IMR-90 (cell line): Measurements from ENCODE around the gene NPBWR2. TPM values are rescaled to one million over a fixed set of nuclear protein-coding genes. Genes with fewer than 3 reads are reported as not detected.

Experiments used
- ATAC-seq: fragments of 200-7000 bp; cut with Tn5 transposase; 2 replicates; pipeline ENCODE4 v1.9.1; 2020; ENCODE audit warnings: low read depth, mild to moderate bottlenecking, moderate library complexity
- BruUV-seq: library from RNA; stranded (reverse); fragments of 400-500 nt; replicated peaks from 2 replicates; lab custom pipeline; 2021; lab: Mats Ljungman, UMichigan
- CTCF ChIA-PET: fragments of 300-600 bp; formaldehyde crosslinking; extraction: SDS; loops from one replicate; lab custom pipeline; 2021; ENCODE audit warnings: antibody characterized with exemption; lab: Yijun Ruan, JAX
- POLR2A ChIA-PET: fragments of 300-600 bp; sonication (Branson Sonifier 250); formaldehyde crosslinking; loops from one replicate; lab custom pipeline; 2022; ENCODE audit warnings: antibody characterized with exemption; ENCODE audit not compliant: unreplicated experiment; lab: Charles Lee
- DNase-seq: peaks from one replicate; pipeline ENCODE4 v3.0.0; 2013
- H2AFZ ChIP-seq: replicated peaks from 2 replicates; pipeline ENCODE3; 2013; ENCODE audit warnings: low read length, mild to moderate bottlenecking; ENCODE audit not compliant: poor library complexity
- H2AK5ac ChIP-seq: 2 replicates; pipeline ENCODE4 v1.6.1; 2013; ENCODE audit warnings: low read depth, low read length, inconsistent platforms
- H2AK9ac ChIP-seq: replicated peaks from 2 replicates; pipeline ENCODE3; 2013; ENCODE audit warnings: mild to moderate bottlenecking, low read depth, low read length, moderate library complexity; ENCODE audit not compliant: poor library complexity
- H2BK120ac ChIP-seq: 2 replicates; pipeline ENCODE4 v1.6.1; 2013; ENCODE audit warnings: low read depth, low read length, inconsistent platforms
- H2BK15ac ChIP-seq: 3 replicates; pipeline ENCODE4 v1.6.1; 2013; ENCODE audit warnings: low read depth, low read length, inconsistent platforms
- H2BK20ac ChIP-seq: 2 replicates; pipeline ENCODE4 v1.6.1; 2013; ENCODE audit warnings: low read depth, mild to moderate bottlenecking, inconsistent platforms, low read length, moderate library complexity
- H2BK5ac ChIP-seq: 2 replicates; pipeline ENCODE4 v1.6.1; 2013; ENCODE audit warnings: mild to moderate bottlenecking, low read depth, low read length, inconsistent platforms; ENCODE audit not compliant: poor library complexity, severe bottlenecking
- H3K14ac ChIP-seq: replicated peaks from 2 replicates; pipeline ENCODE4 v1.6.1; 2013; ENCODE audit warnings: low read depth, low read length, inconsistent platforms
- H3K18ac ChIP-seq: 2 replicates; pipeline ENCODE4 v1.6.1; 2013; ENCODE audit warnings: low read depth, low read length, control low read depth
- H3K23ac ChIP-seq: 2 replicates; pipeline ENCODE4 v1.6.1; 2013; ENCODE audit warnings: low read depth, low read length, inconsistent platforms
- H3K27ac ChIP-seq: 2 replicates; pipeline ENCODE4 v1.5.1; 2013; ENCODE audit warnings: mild to moderate bottlenecking, control low read depth, low read length; ENCODE audit not compliant: insufficient read depth
- H3K27me3 ChIP-seq: 2 replicates; pipeline ENCODE4 v1.6.1; 2013; ENCODE audit warnings: low read length; ENCODE audit not compliant: control insufficient read depth, insufficient read depth
- H3K36me3 ChIP-seq: 2 replicates; pipeline ENCODE4 v1.6.1; 2013; ENCODE audit warnings: low read length, mixed read lengths; ENCODE audit not compliant: control insufficient read depth, insufficient read depth
- H3K4ac ChIP-seq: 2 replicates; pipeline ENCODE4 v1.6.1; 2013; ENCODE audit warnings: low read depth, low read length, inconsistent platforms
- H3K4me1 ChIP-seq: 2 replicates; pipeline ENCODE4 v1.6.1; 2013; ENCODE audit warnings: low read length, mixed read lengths; ENCODE audit not compliant: control insufficient read depth, insufficient read depth
- H3K4me2 ChIP-seq: 2 replicates; pipeline ENCODE4 v1.6.1; 2013; ENCODE audit warnings: low read depth, mild to moderate bottlenecking, control low read depth, low read length, moderate library complexity
- H3K4me3 ChIP-seq: 2 replicates; pipeline ENCODE4 v1.5.1; 2013; ENCODE audit warnings: low read depth, mild to moderate bottlenecking, control low read depth, low read length, moderate library complexity; ENCODE audit not compliant: insufficient read depth
- H3K56ac ChIP-seq: 2 replicates; pipeline ENCODE4 v1.6.1; 2013; ENCODE audit warnings: low read length, inconsistent platforms; ENCODE audit not compliant: insufficient read depth; ENCODE audit errors: extremely low read depth
- H3K79me1 ChIP-seq, 2 experiments: 2 replicates each; pipeline ENCODE4 v1.6.1; 2013; ENCODE audit warnings: low read length in 2 of 2, inconsistent platforms in 1 of 2, low read depth in 1 of 2
- H3K9ac ChIP-seq: 2 replicates; pipeline ENCODE4 v1.6.1; 2013; ENCODE audit warnings: low read depth, low read length, control low read depth
- H3K9me1 ChIP-seq: 2 replicates; pipeline ENCODE4 v1.6.1; 2013; ENCODE audit warnings: low read length, inconsistent platforms; ENCODE audit not compliant: insufficient read depth
- H3K9me3 ChIP-seq: 2 replicates; pipeline ENCODE4 v1.6.1; 2013; ENCODE audit warnings: low read length; ENCODE audit not compliant: control insufficient read depth, insufficient read depth
- H4K20me1 ChIP-seq: 2 replicates; pipeline ENCODE4 v1.6.1; 2013; ENCODE audit warnings: low read length, inconsistent platforms; ENCODE audit not compliant: insufficient read depth
- H4K5ac ChIP-seq: 2 replicates; pipeline ENCODE4 v1.6.1; 2013; ENCODE audit warnings: mild to moderate bottlenecking, low read depth, low read length, control low read depth
- H4K8ac ChIP-seq, 2 experiments: 2 replicates each; pipeline ENCODE4 v1.6.1; 2013; ENCODE audit warnings: low read depth in 2 of 2, low read length in 2 of 2, control low read depth in 1 of 2, inconsistent platforms in 1 of 2
- H4K91ac ChIP-seq: 2 replicates; pipeline ENCODE4 v1.6.1; 2013; ENCODE audit warnings: low read depth, low read length, inconsistent platforms; ENCODE audit not compliant: insufficient read depth
- CHD1 ChIP-seq: IDR thresholded peaks from 2 replicates; pipeline ENCODE4 v1.6.1; 2012; ENCODE audit warnings: low read depth, low read length, improper control_type of control experiment
- CTCF ChIP-seq: conservative IDR thresholded peaks from 2 replicates; pipeline ENCODE4 v1.5.1; 2012; ENCODE audit warnings: mild to moderate bottlenecking, low read depth, low read length, improper control_type of control experiment
- FOS ChIP-seq: fragments of 150-350 bp; IDR thresholded peaks from 2 replicates; pipeline ENCODE4 v1.6.1; 2016; ENCODE audit warnings: low read depth, low read length
- MAZ ChIP-seq: IDR thresholded peaks from 2 replicates; pipeline ENCODE4 v1.6.1; 2012; ENCODE audit warnings: low read depth, mild to moderate bottlenecking, low read length, improper control_type of control experiment, moderate library complexity, borderline replicate concordance
- MXI1 ChIP-seq: IDR thresholded peaks from 2 replicates; pipeline ENCODE4 v1.6.1; 2012; ENCODE audit warnings: low read depth, mild to moderate bottlenecking, low read length, moderate library complexity, borderline replicate concordance
- NFE2L2 ChIP-seq: fragments of 150-350 bp; IDR thresholded peaks from 2 replicates; pipeline ENCODE4 v1.6.1; 2016; ENCODE audit warnings: low read depth, mild to moderate bottlenecking, low read length
- POLR2A ChIP-seq: IDR thresholded peaks from 2 replicates; pipeline ENCODE4 v1.6.1; 2012; ENCODE audit warnings: mild to moderate bottlenecking, low read depth, low read length
- RAD21 ChIP-seq: IDR thresholded peaks from 2 replicates; pipeline ENCODE4 v1.6.1; 2012; ENCODE audit warnings: low read length, improper control_type of control experiment
- RCOR1 ChIP-seq: IDR thresholded peaks from 2 replicates; pipeline ENCODE4 v1.6.1; 2012; ENCODE audit warnings: mild to moderate bottlenecking, low read length, improper control_type of control experiment; ENCODE audit not compliant: insufficient replicate concordance
- RFX5 ChIP-seq: IDR thresholded peaks from 2 replicates; pipeline ENCODE4 v1.8.0; 2012; ENCODE audit warnings: low read depth, mild to moderate bottlenecking, low read length, moderate library complexity
- SMC3 ChIP-seq: fragments of 150-350 bp; IDR thresholded peaks from 2 replicates; pipeline ENCODE4 v1.6.1; 2016; ENCODE audit warnings: low read depth, mild to moderate bottlenecking, antibody characterized with exemption, low read length, moderate library complexity
- USF2 ChIP-seq: fragments of 150-350 bp; IDR thresholded peaks from 2 replicates; pipeline ENCODE4 v1.6.1; 2017; ENCODE audit warnings: mild to moderate bottlenecking, antibody characterized with exemption, low read length, low read depth
- WGBS, 2 experiments: methylation state at CpG; one replicate each; pipeline versions ENCODE4 v1.1.5 to v1.1.7; 2013; ENCODE audit warnings: missing lambda C conversion rate in 2 of 2; ENCODE audit not compliant: insufficient read length in 1 of 2; ENCODE audit errors: extremely low coverage in 2 of 2; 5-methylcytosine and 5-hydroxymethylcytosine counted together
- dilution Hi-C: fragments of 300-500 bp; cut with HindIII; formaldehyde crosslinking; loops from one replicate; pipeline ENCODE4 v1.14.3; 2018; ENCODE audit warnings: low sequenced_read_pairs; ENCODE audit not compliant: unreplicated experiment
- in situ Hi-C: fragments of 300-500 bp; cut with MboI; formaldehyde crosslinking; loops from 3 replicates; pipeline ENCODE4 v1.14.3; 2019; ENCODE audit warnings: low sequenced_read_pairs, inconsistent platforms, mixed read lengths
- intact Hi-C: fragments of 100-400 bp; cut with micrococcal nuclease; formaldehyde crosslinking; loops from 2 replicates; pipeline ENCODE4 v1.10.0; 2022
- polyA plus RNA-seq, 3 experiments: library from polyadenylated mRNA; depleted of rRNA; stranded (reverse); fragments of >200 nt; gene quantifications; 2 replicates each; pipeline ENCODE4 v1.2.3, GENCODE V29; 2012; ENCODE audit warnings: low replicate concordance in 1 of 3
- total RNA-seq: library from RNA; depleted of rRNA; stranded (reverse); fragments of >200 nt; gene quantifications from 2 replicates; pipeline ENCODE4 v1.2.3, GENCODE V29; 2012
- TF ChIP-seq, protein P1 (sequence below): fragments of 150-350 bp; IDR thresholded peaks from 2 replicates; pipeline ENCODE4 v1.6.1; 2016; ENCODE audit warnings: low read depth, mild to moderate bottlenecking, low read length, moderate library complexity, borderline replicate concordance

The NPBWR2 gene
- total and polyA plus RNA-seq, 2 of the 4 experiments (the other 2 are of a cell fraction), result not detected

GRCh38 chr20:64095927-64096326, 11.4 kb downstream of the NPBWR2 start:
- no TSS peak for BruUV-seq

More at GRCh38 chr20:64095927-64096326, 11.4 kb downstream of the NPBWR2 start:
- intact Hi-C loops (no loop called here), dilution Hi-C loops (no loop called here), in situ Hi-C loops (no loop called here)
- Histone ChIP-seq H2AK5ac (no peak overlapping the region), H3K4me3 (no peak overlapping the region), H4K91ac (no peak overlapping the region), H3K14ac (no peak overlapping the region), H2BK20ac (no peak overlapping the region), H3K9me1 (no peaks in the 10 kb centered on the region), H4K5ac (no peak overlapping the region), H2AK9ac (no peak overlapping the region), H3K79me1 (no peaks in the 10 kb centered on the region), H2AFZ (no peak overlapping the region), H3K4me2 (no peak overlapping the region), H3K27ac (no peak overlapping the region), H4K20me1 (no peaks in the 10 kb centered on the region), H3K23ac (no peak overlapping the region), H4K8ac (no peak overlapping the region), H3K18ac (no peak overlapping the region), H2BK120ac (no peak overlapping the region), H3K27me3 (peaks cover 18% of the 10 kb centered on the region), H2BK5ac (no peak overlapping the region), H3K56ac (no peak overlapping the region), H3K9me3 (no peaks in the 10 kb centered on the region), H3K36me3 (no peaks in the 10 kb centered on the region), H3K9ac (no peak overlapping the region), H3K4me1 (no peaks in the 10 kb centered on the region), H3K4ac (no peak overlapping the region), H2BK15ac (no peak overlapping the region)
- ChIA-PET CTCF (no interaction called here), POLR2A (no interaction called here)
- TF ChIP-seq FOS (no peak), MAZ (no peak), CHD1 (no peak), USF2 (no peak), POLR2A (no peak), CTCF (no peak), RFX5 (no peak), RAD21 (no peak), MXI1 (no peak), NFE2L2 (no peak), RCOR1 (no peak), SMC3 (no peak)
- TF ChIP-seq, protein P1, sequence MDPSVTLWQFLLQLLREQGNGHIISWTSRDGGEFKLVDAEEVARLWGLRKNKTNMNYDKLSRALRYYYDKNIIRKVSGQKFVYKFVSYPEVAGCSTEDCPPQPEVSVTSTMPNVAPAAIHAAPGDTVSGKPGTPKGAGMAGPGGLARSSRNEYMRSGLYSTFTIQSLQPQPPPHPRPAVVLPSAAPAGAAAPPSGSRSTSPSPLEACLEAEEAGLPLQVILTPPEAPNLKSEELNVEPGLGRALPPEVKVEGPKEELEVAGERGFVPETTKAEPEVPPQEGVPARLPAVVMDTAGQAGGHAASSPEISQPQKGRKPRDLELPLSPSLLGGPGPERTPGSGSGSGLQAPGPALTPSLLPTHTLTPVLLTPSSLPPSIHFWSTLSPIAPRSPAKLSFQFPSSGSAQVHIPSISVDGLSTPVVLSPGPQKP, result no peak
- ATAC-seq (no peak), DNase-seq (no peak)
- 76% methylated on average over 8 of the region's 11 CpGs; no CpG with 5 or more reads in 1 of the 2 experiments for WGBS, 2 experiments
